Esophagus muscularis mucosa (tissue), 3 donors: ENCODE data around the gene MEPE.

Source experiments
- CTCF ChIP-seq, 3 experiments: fragments of 200-600 bp in 2 of 3; fragments of 450-650 bp in 1 of 3; sonication (generic) in 2 of 3; IDR thresholded peaks; one replicate each; pipeline ENCODE4 v1.5.1; 2017 to 2019; ENCODE audit warnings: antibody characterized with exemption in 3 of 3, mild to moderate bottlenecking in 2 of 3, moderate library complexity in 1 of 3
- POLR2A ChIP-seq: fragments of 450-650 bp; IDR thresholded peaks from one replicate; pipeline ENCODE4 v1.6.1; 2017; ENCODE audit warnings: antibody characterized with exemption, moderate library complexity, mild to moderate bottlenecking, low read depth

DNA sequence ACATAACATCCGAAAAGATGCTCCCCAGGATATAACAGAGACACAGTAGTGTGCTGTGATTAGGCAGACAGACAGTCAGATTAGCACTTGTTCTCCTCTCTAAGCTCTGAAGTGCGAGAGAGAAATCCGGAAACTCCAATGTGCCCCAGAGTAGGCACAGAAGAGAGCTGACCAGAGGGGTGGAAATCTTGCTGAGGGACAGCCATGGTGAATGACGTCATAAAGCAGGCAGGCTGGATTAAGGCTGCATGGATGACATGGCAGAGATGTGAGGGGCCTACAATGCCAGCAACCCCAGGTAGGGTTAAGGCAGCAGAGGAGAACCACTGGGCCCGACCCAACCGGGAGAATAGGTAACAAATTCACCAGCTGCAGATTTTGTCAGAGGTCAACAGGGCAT is 53.3 kb downstream of the MEPE start:
- TF ChIP-seq POLR2A (no peak), CTCF (IDR thresholded peaks at IDR 0.05) (no peak)
